B cell (primary cell): ENCODE data around the gene ATP8A1. TPM values are rescaled to one million over a fixed set of nuclear protein-coding genes. Genes with fewer than 3 reads are reported as not detected.

Experiments
- ATAC-seq: fragments of 200-7000 bp; cut with Tn5 transposase; one replicate; pipeline ENCODE4 v1.10.0; 2021; ENCODE audit warnings: low read depth, mild to moderate bottlenecking, moderate number of reproducible peaks, moderate library complexity
- CTCF ChIA-PET: fragments of 350-600 bp; sonication (Branson Sonifier 250); formaldehyde crosslinking; loops from one replicate; lab custom pipeline; 2021; ENCODE audit warnings: antibody characterized with exemption, inconsistent platforms; lab: Charles Lee
- POLR2A ChIA-PET: fragments of 350-600 bp; sonication (Branson Sonifier 250); formaldehyde crosslinking; loops from one replicate; lab custom pipeline; 2021; ENCODE audit warnings: antibody characterized with exemption; lab: Charles Lee
- DNase-seq: peaks from one replicate; pipeline ENCODE4 v3.0.0; 2013
- H2AFZ ChIP-seq: 2 replicates; pipeline ENCODE4 v1.6.1; 2012; ENCODE audit warnings: mild to moderate bottlenecking, low read depth, low read length; ENCODE audit not compliant: insufficient read depth, poor library complexity, severe bottlenecking
- H3K27ac ChIP-seq, 2 donors: 1 replicate in 1 of 2; 2 replicates in 1 of 2; pipeline ENCODE4 v1.5.1; 2012 to 2013; ENCODE audit warnings: low read length in 2 of 2, mild to moderate bottlenecking in 2 of 2, moderate library complexity in 1 of 2
- H3K27me3 ChIP-seq, 4 experiments: fragments of 200-600 bp in 1 of 4; sonication (generic) in 1 of 4; replicated peaks in 1 of 4; 1 replicate in 2 of 4; 2 replicates in 2 of 4; pipeline versions ENCODE4 v1.6.1 to v1.7.0; 2013 to 2016; ENCODE audit warnings: low read length in 3 of 4, mild to moderate bottlenecking in 2 of 4, mixed read lengths in 1 of 4, moderate library complexity in 1 of 4; ENCODE audit not compliant: insufficient read depth in 4 of 4, control insufficient read depth in 3 of 4; ENCODE audit errors: control extremely low read depth in 1 of 4
- H3K36me3 ChIP-seq, 2 experiments: replicated peaks in 1 of 2; 1 replicate in 1 of 2; 2 replicates in 1 of 2; pipeline versions ENCODE4 v1.6.1 to v1.7.1; 2013; ENCODE audit warnings: low read length in 1 of 2; ENCODE audit not compliant: insufficient read depth in 2 of 2, control insufficient read depth in 1 of 2; ENCODE audit errors: control extremely low read depth in 1 of 2, extremely low read depth in 1 of 2
- H3K4me1 ChIP-seq, 2 donors: fragments of 200-600 bp in 1 of 2; sonication (generic) in 1 of 2; 1 replicate in 1 of 2; 2 replicates in 1 of 2; pipeline versions ENCODE4 v1.5.1 to v1.6.1; 2013 to 2017; ENCODE audit warnings: low read length in 2 of 2; ENCODE audit not compliant: control insufficient read depth in 2 of 2, insufficient read depth in 2 of 2
- H3K4me2 ChIP-seq: replicated peaks from 2 replicates; pipeline ENCODE3; 2012; ENCODE audit warnings: mild to moderate bottlenecking, low read depth, low read length; ENCODE audit not compliant: poor library complexity, severe bottlenecking
- H3K4me3 ChIP-seq, 5 experiments: fragments of 200-600 bp in 1 of 5; sonication (generic) in 1 of 5; 1 replicate in 3 of 5; 2 replicates in 2 of 5; pipeline versions ENCODE4 v1.5.1 to v1.7.0; 2011 to 2016; ENCODE audit warnings: low read length in 4 of 5, mild to moderate bottlenecking in 4 of 5, low read depth in 2 of 5, control low read depth in 1 of 5, moderate library complexity in 1 of 5; ENCODE audit not compliant: insufficient read depth in 1 of 5; ENCODE audit errors: control extremely low read depth in 1 of 5, extremely low read depth in 1 of 5
- H3K79me2 ChIP-seq: fragments of 200-600 bp; sonication (generic); one replicate; pipeline ENCODE4 v1.6.0; 2016; ENCODE audit warnings: low read length; ENCODE audit not compliant: control insufficient read depth, insufficient read depth
- H3K9ac ChIP-seq: fragments of 200-600 bp; sonication (generic); 2 replicates; pipeline ENCODE4 v1.6.1; 2017; ENCODE audit warnings: mild to moderate bottlenecking, low read length, moderate library complexity
- H3K9me3 ChIP-seq, 3 donors: one replicate each; pipeline versions ENCODE4 v1.6.1 to v1.7.1; 2013; ENCODE audit warnings: low read length in 2 of 3; ENCODE audit not compliant: control insufficient read depth in 2 of 3, insufficient read depth in 1 of 3; ENCODE audit errors: control extremely low read depth in 1 of 3
- H4K20me1 ChIP-seq: 2 replicates; pipeline ENCODE4 v1.6.0; 2012; ENCODE audit warnings: mild to moderate bottlenecking, low read length; ENCODE audit not compliant: insufficient read depth, control insufficient read depth, poor library complexity, severe bottlenecking
- H3K27ac Mint-ChIP-seq: one replicate; pipeline ENCODE4 v1.8.0; 2021; ENCODE audit warnings: mixed read lengths
- H3K27me3 Mint-ChIP-seq: one replicate; pipeline ENCODE4 v1.8.0; 2021; ENCODE audit warnings: mixed read lengths
- H3K4me1 Mint-ChIP-seq: one replicate; pipeline ENCODE4 v1.8.0; 2021; ENCODE audit warnings: mixed read lengths
- H3K4me3 Mint-ChIP-seq: one replicate; pipeline ENCODE4 v1.8.0; 2021; ENCODE audit warnings: mixed read lengths
- H3K9me3 Mint-ChIP-seq: one replicate; pipeline ENCODE4 v1.8.0; 2022; ENCODE audit warnings: mixed read lengths; ENCODE audit not compliant: insufficient read depth
- CTCF ChIP-seq: fragments of 200-600 bp; IDR thresholded peaks from one replicate; pipeline ENCODE4 v1.8.0; 2022; ENCODE audit warnings: antibody characterized with exemption, mild to moderate bottlenecking
- EZH2 ChIP-seq: IDR thresholded peaks from 2 replicates; pipeline ENCODE4 v1.6.1; 2012; ENCODE audit warnings: borderline replicate concordance, low read depth, mild to moderate bottlenecking, moderate library complexity, low read length; ENCODE audit not compliant: insufficient read depth, poor library complexity, severe bottlenecking
- WGBS: methylation state at CpG from one replicate; pipeline ENCODE4 v1.1.5; 2013; ENCODE audit warnings: missing lambda C conversion rate; ENCODE audit not compliant: insufficient coverage; 5-methylcytosine and 5-hydroxymethylcytosine counted together
- intact Hi-C: fragments of 100-400 bp; cut with micrococcal nuclease; formaldehyde crosslinking; loops from one replicate; pipeline ENCODE4 v1.10.0; 2022
- polyA plus RNA-seq: library from polyadenylated mRNA; depleted of rRNA; stranded (reverse); fragments of >200 nt; gene quantifications from 2 replicates; pipeline ENCODE4 v1.2.3, GENCODE V29; 2012
- total RNA-seq, 2 donors: library from RNA; stranded (reverse); fragments of 120-200 nt in 1 of 2; gene quantifications; 1 replicate in 1 of 2; 2 replicates in 1 of 2; pipeline versions ENCODE4 v1.2.3 to v1.2.4, GENCODE V29; 2013 to 2022

Gene ATP8A1
- total and polyA plus RNA-seq, 2 donors (not counting 1 experiment from before 2014, with no cell fraction given) = 28.7 to 51.8 TPM

GRCh38 chr4:42363614-42364013 is 293.3 kb downstream of the ATP8A1 start:
- CTCF ChIA-PET = no interaction called here
- ATAC-seq (no peak), DNase-seq (no peak)
- Mint-ChIP-seq H3K4me3 (no peak overlapping the region), H3K9me3 (no peaks in the 10 kb centered on the region), H3K4me1 (no peaks in the 10 kb centered on the region), H3K27me3 (peaks cover 7% of the 10 kb centered on the region), H3K27ac (no peak overlapping the region)
- Histone ChIP-seq H3K9me3 (peaks cover 0 to 2% (median 0%) of the 10 kb centered on the region in 3 donors), H3K36me3 (no peaks in the 10 kb centered on the region), H3K27ac (no peak overlapping the region), H3K4me1 (no peaks in the 10 kb centered on the region), H4K20me1 (no peaks in the 10 kb centered on the region), H3K79me2 (no peaks in the 10 kb centered on the region), H3K9ac (no peak overlapping the region), H2AFZ (no peak overlapping the region), H3K4me3 (no peak overlapping the region), H3K4me2 (no peak overlapping the region), H3K27me3 (no peaks in the 10 kb centered on the region)
- WGBS = no CpG with 5 or more reads among the region's 3 CpGs
- POLR2A ChIA-PET = no interaction called here
- TF ChIP-seq CTCF (no peak), EZH2 (no peak)
- intact Hi-C loops = no loop called here

DNA sequence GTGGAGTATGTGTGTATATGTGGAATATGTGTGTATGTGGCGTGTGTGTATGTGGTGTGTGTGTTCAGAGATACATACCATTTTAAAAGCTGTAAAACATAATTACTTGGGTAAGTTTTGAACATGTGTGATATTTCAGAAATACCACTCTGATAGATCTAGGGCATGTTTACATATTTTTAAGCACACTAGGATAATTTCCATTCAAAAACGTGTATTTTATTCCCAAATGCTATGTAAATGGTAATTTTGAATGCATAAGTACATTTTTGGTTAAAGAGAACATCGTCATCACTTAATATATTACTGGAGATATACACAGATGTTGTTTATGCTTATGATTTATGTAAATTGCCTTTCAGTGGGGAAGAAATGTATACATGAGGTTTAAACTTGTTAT is 294.3 kb downstream of the ATP8A1 start:
- intact Hi-C loops = no loop called here
- no peak overlapping the region for H3K9ac ChIP-seq
- no peak for ATAC-seq
- Mint-ChIP-seq H3K4me3 (no peak overlapping the region), H3K9me3 (no peaks in the 10 kb centered on the region), H3K27ac (no peak overlapping the region), H3K4me1 (no peaks in the 10 kb centered on the region), H3K27me3 (peaks cover 17% of the 10 kb centered on the region)
- no peaks in the 10 kb centered on the region for H4K20me1 ChIP-seq
- TF ChIP-seq EZH2 (no peak), CTCF (no peak)
- peaks cover 0 to 2% (median 0%) of the 10 kb centered on the region in 3 donors for H3K9me3 ChIP-seq
- H3K36me3 ChIP-seq = no peaks in the 10 kb centered on the region
- no peak overlapping the region for H2AFZ ChIP-seq
- ChIA-PET POLR2A (no interaction called here), CTCF (no interaction called here)
- WGBS = no CpG with 5 or more reads among the region's 3 CpGs
- H3K27me3 ChIP-seq = peaks cover 0 to 3% (median 1%) of the 10 kb centered on the region in 4 experiments
- no peaks in the 10 kb centered on the region for H3K4me1 ChIP-seq
- H3K4me3 ChIP-seq = no peak overlapping the region
- no peak overlapping the region for H3K4me2 ChIP-seq
- H3K27ac ChIP-seq = no peak overlapping the region
- H3K79me2 ChIP-seq = no peaks in the 10 kb centered on the region
- no peak for DNase-seq
